Lower lobe of right lung (tissue), 2 donors: Measurements from ENCODE around the gene IGFBP7. TPM values are rescaled to one million over a fixed set of nuclear protein-coding genes. Genes with fewer than 3 reads are reported as not detected.

Experiments
- ATAC-seq, 2 donors: fragments of 200-7000 bp; cut with Tn5 transposase; one replicate each; pipeline ENCODE4 v1.9.1; 2020 to 2022; ENCODE audit warnings: mild to moderate bottlenecking in 2 of 2, moderate library complexity in 2 of 2
- DNase-seq: peaks from one replicate; pipeline ENCODE4 v3.0.0-alpha.2; 2020
- H3K27ac ChIP-seq: fragments of 200-600 bp; one replicate; pipeline ENCODE4 v1.8.0; 2022
- H3K27me3 ChIP-seq: fragments of 200-600 bp; one replicate; pipeline ENCODE4 v1.8.0; 2022; ENCODE audit warnings: low read depth
- H3K36me3 ChIP-seq: fragments of 200-600 bp; one replicate; pipeline ENCODE4 v1.8.0; 2022; ENCODE audit warnings: mild to moderate bottlenecking
- H3K4me1 ChIP-seq: fragments of 200-600 bp; one replicate; pipeline ENCODE4 v1.8.0; 2022
- H3K4me3 ChIP-seq: fragments of 200-600 bp; one replicate; pipeline ENCODE4 v1.8.0; 2022; ENCODE audit warnings: mild to moderate bottlenecking
- H3K9me3 ChIP-seq: fragments of 200-600 bp; one replicate; pipeline ENCODE4 v1.8.0; 2022
- intact Hi-C: fragments of 100-400 bp; cut with DNase I; formaldehyde crosslinking; loops from one replicate; pipeline ENCODE4 v1.11.0; 2022
- total RNA-seq: library from RNA; stranded (reverse); fragmentation: NEBNext Ultra II Directional; extraction: Animal tissue kit (Norgen Biotek cat#: 25700); gene quantifications from one replicate; pipeline ENCODE4 v1.2.1, GENCODE V29; 2021
- TF ChIP-seq, protein P1 (sequence below): fragments of 200-600 bp; IDR thresholded peaks from one replicate; pipeline ENCODE4 v1.8.0; 2022; ENCODE audit warnings: antibody characterized with exemption, mild to moderate bottlenecking
- donor health status: DM: no; HTN: yes; CAD: no; lungs with severe emphysema.

The IGFBP7 gene
- total RNA-seq, 1 donor from 2014 or later, result 322 TPM

GRCh38 chr4:57034520-57034919, 75.7 kb downstream of the IGFBP7 start:
- peaks cover 40% of the 10 kb centered on the region for H3K36me3 ChIP-seq
- intact Hi-C loops, result no loop called here
- no peak overlapping the region for H3K4me3 ChIP-seq
- ATAC-seq (no peak), DNase-seq (no peak)
- H3K4me1 ChIP-seq, result no peaks in the 10 kb centered on the region
- no peak overlapping the region for H3K27ac ChIP-seq
- no peaks in the 10 kb centered on the region for H3K9me3 ChIP-seq
- no peaks in the 10 kb centered on the region for H3K27me3 ChIP-seq
- TF ChIP-seq, protein P1, sequence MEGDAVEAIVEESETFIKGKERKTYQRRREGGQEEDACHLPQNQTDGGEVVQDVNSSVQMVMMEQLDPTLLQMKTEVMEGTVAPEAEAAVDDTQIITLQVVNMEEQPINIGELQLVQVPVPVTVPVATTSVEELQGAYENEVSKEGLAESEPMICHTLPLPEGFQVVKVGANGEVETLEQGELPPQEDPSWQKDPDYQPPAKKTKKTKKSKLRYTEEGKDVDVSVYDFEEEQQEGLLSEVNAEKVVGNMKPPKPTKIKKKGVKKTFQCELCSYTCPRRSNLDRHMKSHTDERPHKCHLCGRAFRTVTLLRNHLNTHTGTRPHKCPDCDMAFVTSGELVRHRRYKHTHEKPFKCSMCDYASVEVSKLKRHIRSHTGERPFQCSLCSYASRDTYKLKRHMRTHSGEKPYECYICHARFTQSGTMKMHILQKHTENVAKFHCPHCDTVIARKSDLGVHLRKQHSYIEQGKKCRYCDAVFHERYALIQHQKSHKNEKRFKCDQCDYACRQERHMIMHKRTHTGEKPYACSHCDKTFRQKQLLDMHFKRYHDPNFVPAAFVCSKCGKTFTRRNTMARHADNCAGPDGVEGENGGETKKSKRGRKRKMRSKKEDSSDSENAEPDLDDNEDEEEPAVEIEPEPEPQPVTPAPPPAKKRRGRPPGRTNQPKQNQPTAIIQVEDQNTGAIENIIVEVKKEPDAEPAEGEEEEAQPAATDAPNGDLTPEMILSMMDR, result no peak

DNA sequence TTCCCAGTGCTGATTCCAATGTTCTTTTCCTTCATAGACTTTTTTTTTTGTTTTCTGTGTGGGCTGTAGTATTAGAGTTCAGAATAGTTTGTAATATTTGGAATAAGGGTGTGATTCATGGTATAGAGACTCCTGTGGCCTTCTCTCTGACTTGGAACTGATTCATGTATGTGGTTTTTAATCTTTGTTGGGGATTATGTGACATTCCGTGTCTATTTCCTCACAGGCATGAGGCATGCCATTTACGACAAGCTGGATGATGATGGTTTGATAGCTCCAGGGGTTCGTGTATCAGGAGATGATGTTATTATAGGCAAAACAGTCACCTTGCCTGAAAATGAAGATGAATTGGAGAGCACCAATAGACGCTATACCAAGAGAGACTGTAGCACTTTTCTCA, 87.1 kb downstream of the IGFBP7 start:
- DNase-seq (no peak), ATAC-seq (no peak)
- Histone ChIP-seq H3K9me3 (no peaks in the 10 kb centered on the region), H3K4me3 (no peak overlapping the region), H3K27me3 (no peaks in the 10 kb centered on the region), H3K36me3 (peaks cover 100% of the 10 kb centered on the region), H3K4me1 (no peaks in the 10 kb centered on the region), H3K27ac (no peak overlapping the region)
- TF ChIP-seq, protein P1, result no peak
- intact Hi-C loops, result no loop called here

- Histone ChIP-seq H3K4me3 (no peak overlapping the region), H3K27ac (no peak overlapping the region), H3K4me1 (no peaks in the 10 kb centered on the region), H3K36me3 (peaks cover 100% of the 10 kb centered on the region), H3K9me3 (no peaks in the 10 kb centered on the region), H3K27me3 (no peaks in the 10 kb centered on the region)
- DNase-seq, result no peak
- peak in 1 of 2 donors; percentile 47 for ATAC-seq
- intact Hi-C loops, result no loop called here
- TF ChIP-seq, protein P1, result no peak
Observed at GRCh38 chr4:57020467-57021101, 89.6 kb downstream of the IGFBP7 start.

DNA sequence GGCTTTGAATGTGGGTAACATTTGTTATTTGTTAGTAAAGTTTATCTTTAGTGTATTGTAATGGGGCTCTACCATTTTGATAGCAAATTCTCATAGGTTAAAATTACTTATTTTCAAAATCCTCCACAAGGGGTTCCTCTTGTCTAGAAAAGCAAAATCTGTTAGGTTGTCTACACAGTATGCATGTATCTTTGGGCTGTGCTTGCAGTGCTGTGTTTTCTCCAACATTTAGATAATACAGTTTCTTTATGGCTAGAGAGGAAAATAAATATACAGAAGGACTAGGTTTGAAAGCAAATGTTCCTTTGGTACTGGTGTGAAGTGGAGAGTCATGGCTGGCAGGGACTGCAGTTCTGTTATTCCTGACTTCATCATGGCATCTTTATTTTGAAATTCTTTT, 91.2 kb downstream of the IGFBP7 start:
- no peak overlapping the region for H3K27ac ChIP-seq
- H3K4me3 ChIP-seq, result no peak overlapping the region
- no peaks in the 10 kb centered on the region for H3K9me3 ChIP-seq
- DNase-seq (no peak), ATAC-seq (no peak)
- H3K36me3 ChIP-seq, result peaks cover 100% of the 10 kb centered on the region
- no peaks in the 10 kb centered on the region for H3K4me1 ChIP-seq
- TF ChIP-seq, protein P1, result no peak
- intact Hi-C loops, result no loop called here
- H3K27me3 ChIP-seq, result no peaks in the 10 kb centered on the region

DNA sequence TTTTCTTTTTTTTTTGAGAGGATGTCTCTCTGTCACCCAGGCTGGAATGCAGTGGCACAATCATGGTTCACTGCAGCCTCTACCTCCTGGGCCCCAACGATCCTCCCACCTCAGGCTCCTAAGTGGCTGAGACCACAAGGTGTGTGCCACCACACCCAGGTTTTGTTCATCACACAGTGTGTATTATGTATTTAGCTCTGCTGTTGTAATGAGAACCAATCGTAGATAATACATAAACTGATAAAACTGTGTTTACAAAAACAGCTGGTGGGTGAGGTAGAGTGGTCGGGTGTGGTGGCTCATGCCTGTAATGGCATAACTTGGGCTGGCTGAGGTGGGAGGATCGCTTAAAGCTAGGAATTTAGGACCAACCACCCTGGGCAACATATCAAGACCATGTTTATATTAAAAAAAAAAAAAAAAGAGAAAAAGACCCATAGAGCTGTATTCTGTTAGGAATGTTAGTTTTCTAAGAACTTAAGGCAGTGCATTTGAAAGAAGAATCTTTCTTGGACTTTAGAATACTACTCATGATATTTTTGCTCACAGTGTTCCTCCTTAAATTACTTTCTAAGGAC, 96.6 kb downstream of the IGFBP7 start:
- Histone ChIP-seq H3K27me3 (no peaks in the 10 kb centered on the region), H3K27ac (no peak overlapping the region), H3K4me3 (no peak overlapping the region), H3K4me1 (no peaks in the 10 kb centered on the region), H3K9me3 (no peaks in the 10 kb centered on the region), H3K36me3 (peaks cover 100% of the 10 kb centered on the region)
- ATAC-seq (no peak), DNase-seq (no peak)
- intact Hi-C loops, result no loop called here
- TF ChIP-seq, protein P1, result no peak
